Neural progenitor cell (in vitro differentiated cells): ENCODE results near the gene NCKAP5. TPM values are rescaled to one million over a fixed set of nuclear protein-coding genes. Genes with fewer than 3 reads are reported as not detected.
"Not testable (repeated sequence)": the region's sequence is repeated elsewhere in the genome, so short reads cannot be mapped to it uniquely, and the experiment has no call there.

ENCODE experiments used
- DNase-seq: peaks from one replicate; pipeline ENCODE4 v3.0.0-alpha.2; 2016; ENCODE audit warnings: low spot score
- H2AFZ ChIP-seq: fragments of 200-600 bp; sonication (generic); replicated peaks from 2 replicates; pipeline ENCODE4 v1.6.1; 2016; ENCODE audit warnings: antibody characterized with exemption
- H3F3A ChIP-seq: fragments of 200-600 bp; sonication (generic); 2 replicates; pipeline ENCODE4 v1.6.1; 2016; ENCODE audit warnings: antibody characterized with exemption, low read depth
- H3K27ac ChIP-seq: fragments of 200-600 bp; sonication (generic); 2 replicates; pipeline ENCODE4 v1.5.1; 2016; ENCODE audit warnings: mild to moderate bottlenecking
- H3K27me3 ChIP-seq: fragments of 200-600 bp; sonication (generic); 2 replicates; pipeline ENCODE4 v1.6.1; 2016; ENCODE audit warnings: mild to moderate bottlenecking, moderate library complexity
- H3K36me3 ChIP-seq: fragments of 200-600 bp; sonication (generic); 2 replicates; pipeline ENCODE4 v1.5.1; 2016
- H3K4me1 ChIP-seq: fragments of 200-600 bp; sonication (generic); 2 replicates; pipeline ENCODE4 v1.6.1; 2016; ENCODE audit warnings: mixed run types
- H3K4me2 ChIP-seq: fragments of 200-600 bp; sonication (generic); 2 replicates; pipeline ENCODE4 v1.6.1; 2016
- H3K4me3 ChIP-seq: fragments of 200-600 bp; sonication (generic); 2 replicates; pipeline ENCODE4 v1.5.1; 2016
- H3K79me2 ChIP-seq: fragments of 200-600 bp; sonication (generic); 2 replicates; pipeline ENCODE4 v1.6.1; 2016; ENCODE audit warnings: low read depth
- H3K9ac ChIP-seq: fragments of 200-600 bp; sonication (generic); 2 replicates; pipeline ENCODE4 v1.6.1; 2016
- H3K9me3 ChIP-seq: fragments of 200-600 bp; sonication (generic); 2 replicates; pipeline ENCODE4 v1.5.1; 2016; ENCODE audit warnings: low read depth
- H4K20me1 ChIP-seq: fragments of 200-600 bp; sonication (generic); 2 replicates; pipeline ENCODE4 v1.6.1; 2016; ENCODE audit warnings: low read depth
- H3K27ac Mint-ChIP-seq: 3 replicates; pipeline ENCODE4 v1.8.0; 2021; ENCODE audit warnings: mixed read lengths
- H3K27me3 Mint-ChIP-seq: 2 replicates; pipeline ENCODE4 v1.8.0; 2022; ENCODE audit warnings: low read depth, mild to moderate bottlenecking, inconsistent platforms, moderate library complexity, mixed read lengths; ENCODE audit not compliant: insufficient read depth
- H3K36me3 Mint-ChIP-seq: 3 replicates; pipeline ENCODE4 v1.8.0; 2021; ENCODE audit warnings: mixed read lengths
- H3K4me1 Mint-ChIP-seq: 3 replicates; pipeline ENCODE4 v1.8.0; 2021; ENCODE audit warnings: mixed read lengths
- H3K4me3 Mint-ChIP-seq: 3 replicates; pipeline ENCODE4 v1.8.0; 2021; ENCODE audit warnings: mild to moderate bottlenecking, moderate library complexity, mixed read lengths
- H3K9me3 Mint-ChIP-seq: 3 replicates; pipeline ENCODE4 v1.8.0; 2020; ENCODE audit warnings: mixed read lengths
- CTCF ChIP-seq: fragments of 200-600 bp; sonication (generic); IDR thresholded peaks from 2 replicates; pipeline ENCODE4 v1.5.1; 2017; ENCODE audit warnings: antibody characterized with exemption, mild to moderate bottlenecking
- EZH2 ChIP-seq: fragments of 200-600 bp; sonication (generic); IDR thresholded peaks from 2 replicates; pipeline ENCODE4 v1.6.1; 2017; ENCODE audit warnings: antibody characterized with exemption, mild to moderate bottlenecking, moderate library complexity
- EZH2phosphoT487 ChIP-seq: fragments of 200-600 bp; sonication (generic); IDR thresholded peaks from 2 replicates; pipeline ENCODE4 v1.6.1; 2017; ENCODE audit warnings: antibody characterized with exemption
- total RNA-seq: library from RNA; depleted of rRNA; stranded (reverse); fragments of >200 nt; gene quantifications from 2 replicates; pipeline ENCODE4 v1.2.3, GENCODE V29; 2015; ENCODE audit warnings: low replicate concordance

Gene NCKAP5
- total RNA-seq, 1 donor from 2014 or later: 0.47 TPM

GRCh38 chr2:133521146-133521745 is 47.0 kb downstream of the NCKAP5 start:
- Histone ChIP-seq H3K4me1 (no peaks in the 10 kb centered on the region), H4K20me1 (no peaks in the 10 kb centered on the region), H3K27me3 (no peaks in the 10 kb centered on the region), H3F3A (no peaks in the 10 kb centered on the region), H3K79me2 (no peaks in the 10 kb centered on the region), H3K4me3 (no peak overlapping the region), H2AFZ (no peak overlapping the region), H3K27ac (no peak overlapping the region), H3K9me3 (no peaks in the 10 kb centered on the region), H3K36me3 (no peaks in the 10 kb centered on the region), H3K9ac (no peak overlapping the region), H3K4me2 (no peak overlapping the region)
- Mint-ChIP-seq H3K27ac (no peak overlapping the region), H3K4me3 (no peak overlapping the region), H3K4me1 (no peaks in the 10 kb centered on the region), H3K36me3 (peaks cover 3% of the 10 kb centered on the region), H3K27me3 (no peaks in the 10 kb centered on the region), H3K9me3 (no peaks in the 10 kb centered on the region)
- no peak for DNase-seq
- no peak for TF ChIP-seq CTCF
- TF ChIP-seq EZH2phosphoT487: no peak
- TF ChIP-seq EZH2: no peak

- H3K4me2 ChIP-seq, H3K4me1 Mint-ChIP-seq, H3K27me3 Mint-ChIP-seq, H3K4me3 Mint-ChIP-seq, H4K20me1 ChIP-seq, H3K27ac Mint-ChIP-seq, H3K4me3 ChIP-seq, H3K9me3 ChIP-seq, H3K36me3 Mint-ChIP-seq, H3K79me2 ChIP-seq, H2AFZ ChIP-seq, H3K4me1 ChIP-seq, H3F3A ChIP-seq, H3K36me3 ChIP-seq, H3K27ac ChIP-seq, H3K9ac ChIP-seq, H3K27me3 ChIP-seq, H3K9me3 Mint-ChIP-seq: not testable (repeated sequence)
- TF ChIP-seq CTCF: peak; percentile 57
- peak; percentile 8 for DNase-seq
These were observed 48.6 kb downstream of the NCKAP5 start for GRCh38 chr2:133519677-133520076.

- H3K27ac ChIP-seq: no peak overlapping the region
- TF ChIP-seq CTCF: no peak
- TF ChIP-seq EZH2: no peak
- no peak for TF ChIP-seq EZH2phosphoT487
- Mint-ChIP-seq H3K36me3 (no peaks in the 10 kb centered on the region), H3K4me1 (no peaks in the 10 kb centered on the region), H3K9me3 (no peaks in the 10 kb centered on the region), H3K27me3 (no peaks in the 10 kb centered on the region), H3K27ac (no peak overlapping the region), H3K4me3 (no peak overlapping the region)
- no peaks in the 10 kb centered on the region for H3F3A ChIP-seq
- no peaks in the 10 kb centered on the region for H3K9me3 ChIP-seq
- H3K27me3 ChIP-seq: no peaks in the 10 kb centered on the region
- DNase-seq: no peak
- no peak overlapping the region for H3K4me2 ChIP-seq
- no peak overlapping the region for H3K4me3 ChIP-seq
- H3K36me3 ChIP-seq: no peaks in the 10 kb centered on the region
- H3K79me2 ChIP-seq: no peaks in the 10 kb centered on the region
- H3K9ac ChIP-seq: no peak overlapping the region
- no peak overlapping the region for H2AFZ ChIP-seq
- H4K20me1 ChIP-seq: no peaks in the 10 kb centered on the region
- no peaks in the 10 kb centered on the region for H3K4me1 ChIP-seq
These were observed 49.4 kb downstream of the NCKAP5 start for GRCh38 chr2:133518700-133519344.
